A549 (cell line): Measurements from ENCODE around the gene ADD3. TPM values are rescaled to one million over a fixed set of nuclear protein-coding genes. Genes with fewer than 3 reads are reported as not detected.

Source experiments
- ATAC-seq, 2 experiments: fragments of 200-7000 bp in 1 of 2; fragments of >200 bp in 1 of 2; cut with Nextera tagmentation in 1 of 2; cut with Tn5 transposase in 1 of 2; 3 replicates each; pipeline versions ENCODE4 v1.8.0 to v1.9.1; 2018 to 2020; ENCODE audit warnings: mild to moderate bottlenecking in 1 of 2, moderate library complexity in 1 of 2
- CTCF ChIA-PET: fragments of 300-600 bp; sonication (Branson Sonifier 250); formaldehyde crosslinking; extraction: SDS; loops from one replicate; lab custom pipeline; 2021; ENCODE audit warnings: antibody characterized with exemption, inconsistent platforms; lab: Yijun Ruan, JAX
- POLR2A ChIA-PET: fragments of 350-600 bp; formaldehyde crosslinking; extraction: SDS; loops from one replicate; lab custom pipeline; 2021; ENCODE audit warnings: antibody characterized with exemption, inconsistent platforms; lab: Yijun Ruan, JAX
- DNase-seq, 2 experiments: peaks; one replicate each; pipeline versions ENCODE4 v3.0.0 to v3.0.0-alpha.2; 2011 to 2016; ENCODE audit warnings: low read depth in 1 of 2, low spot score in 1 of 2
- FAIRE-seq: peaks from 2 replicates; lab custom pipeline; 2011; peaks lifted over from hg19 to GRCh38; lab: Jason Lieb, UNC
- H3K27ac ChIP-seq, 2 experiments: fragments of >200 bp; sonication (Bioruptor Twin); formaldehyde crosslinking; 3 replicates each; pipeline ENCODE4 v1.5.1; 2016 to 2017
- H3K4me1 ChIP-seq: fragments of >200 bp; sonication (Bioruptor Twin); formaldehyde crosslinking; 3 replicates; pipeline ENCODE4 v1.6.1; 2016
- H3K4me2 ChIP-seq: fragments of >200 bp; sonication (Bioruptor Twin); formaldehyde crosslinking; 3 replicates; pipeline ENCODE4 v1.6.1; 2016
- H3K4me3 ChIP-seq: fragments of >200 bp; sonication (Bioruptor Twin); formaldehyde crosslinking; 3 replicates; pipeline ENCODE4 v1.5.1; 2016
- H3K9me3 ChIP-seq: fragments of >200 bp; sonication (Bioruptor Twin); formaldehyde crosslinking; 3 replicates; pipeline ENCODE4 v1.6.1; 2016
- CBX2 ChIP-seq: fragments of 200-600 bp; sonication (generic); IDR thresholded peaks from 2 replicates; pipeline ENCODE4 v1.6.1; 2016; ENCODE audit warnings: low read depth, mild to moderate bottlenecking, borderline replicate concordance
- CBX8 ChIP-seq: fragments of 200-600 bp; sonication (generic); IDR thresholded peaks from 2 replicates; pipeline ENCODE4 v1.6.1; 2016
- EHF ChIP-seq: fragments of 250-450 bp; sonication (Bioruptor Pico); IDR thresholded peaks from 2 replicates; pipeline ENCODE4 v1.5.0; 2020; ENCODE audit warnings: mild to moderate bottlenecking
- GATA3 ChIP-seq: IDR thresholded peaks from 2 replicates; pipeline ENCODE4 v1.6.1; 2012; ENCODE audit warnings: borderline replicate concordance
- HDAC2 ChIP-seq: fragments of 200-600 bp; sonication (generic); IDR thresholded peaks from 2 replicates; pipeline ENCODE4 v1.6.1; 2016
- HEYL ChIP-seq: fragments of 250-450 bp; sonication (Bioruptor Pico); IDR thresholded peaks from 2 replicates; pipeline ENCODE4 v1.8.0; 2021; ENCODE audit warnings: mild to moderate bottlenecking, moderate library complexity
- HOXA7 ChIP-seq: fragments of 250-450 bp; sonication (Bioruptor Pico); IDR thresholded peaks from 2 replicates; pipeline ENCODE4 v1.5.0; 2020; ENCODE audit warnings: mild to moderate bottlenecking, moderate library complexity
- HOXB13 ChIP-seq: fragments of 250-450 bp; sonication (Bioruptor Pico); IDR thresholded peaks from 2 replicates; pipeline ENCODE4 v1.5.0; 2020; ENCODE audit warnings: low read depth, mild to moderate bottlenecking, moderate library complexity
- MAFK ChIP-seq: fragments of 450-650 bp; IDR thresholded peaks from 2 replicates; pipeline ENCODE4 v1.6.1; 2014; ENCODE audit not compliant: partially characterized antibody
- MYC ChIP-seq: IDR thresholded peaks from 2 replicates; pipeline ENCODE4 v1.6.1; 2012; ENCODE audit warnings: mild to moderate bottlenecking, inconsistent platforms, low read length, improper control_type of control experiment, borderline replicate concordance
- PHF8 ChIP-seq: fragments of 200-600 bp; sonication (generic); IDR thresholded peaks from 2 replicates; pipeline ENCODE4 v1.6.1; 2016; ENCODE audit warnings: low read depth, mild to moderate bottlenecking, antibody characterized with exemption, moderate library complexity, borderline replicate concordance
- POLR2A ChIP-seq: IDR thresholded peaks from 2 replicates; pipeline ENCODE4 v1.6.1; 2012; ENCODE audit warnings: mild to moderate bottlenecking, low read length
- RFX5 ChIP-seq: fragments of 450-650 bp; IDR thresholded peaks from 2 replicates; pipeline ENCODE4 v1.7.1; 2014; ENCODE audit warnings: antibody characterized with exemption, mild to moderate bottlenecking, moderate library complexity
- SMC3 ChIP-seq: fragments of >200 bp; sonication (Bioruptor Twin); formaldehyde crosslinking; IDR thresholded peaks from 3 replicates; pipeline ENCODE4 v1.6.1; 2018; ENCODE audit warnings: inconsistent platforms
- TP53 ChIP-seq: fragments of 250-450 bp; sonication (Bioruptor Pico); IDR thresholded peaks from 2 replicates; pipeline ENCODE4 v1.5.0; 2021; ENCODE audit warnings: mild to moderate bottlenecking, moderate library complexity
- ZFP36 ChIP-seq: fragments of 450-650 bp; IDR thresholded peaks from 2 replicates; pipeline ENCODE4 v1.6.1; 2014; ENCODE audit warnings: borderline replicate concordance; ENCODE audit not compliant: partially characterized antibody
- WGBS: methylation state at CpG from one replicate; pipeline ENCODE4 v1.1.6; 2017; ENCODE audit errors: missing lambda C conversion rate; 5-methylcytosine and 5-hydroxymethylcytosine counted together
- polyA plus RNA-seq, 4 experiments: library from polyadenylated mRNA; depleted of rRNA in 3 of 4; stranded (reverse); fragments of >200 nt; fragmentation: RNase III in 1 of 4; extraction: RNeasy Plus Mini Kit Qiagen cat#74134 plus additional on column Dnase treatment in 1 of 4; gene quantifications; 2 replicates in 3 of 4; 3 replicates in 1 of 4; pipeline ENCODE4 v1.2.3, GENCODE V29; 2011 to 2017
- TF ChIP-seq, protein P1 (sequence below): IDR thresholded peaks from 2 replicates; pipeline ENCODE4 v1.6.1; 2012
- TF ChIP-seq, protein P2 (sequence below): fragments of >200 bp; sonication (Bioruptor Twin); formaldehyde crosslinking; IDR thresholded peaks from 3 replicates; pipeline ENCODE4 v1.5.1; 2016
- TF ChIP-seq, protein P3 (sequence below): IDR thresholded peaks from 2 replicates; pipeline ENCODE4 v1.6.1; 2012; ENCODE audit warnings: low read depth, borderline replicate concordance

Gene ADD3
- polyA plus RNA-seq, 2 of the 4 experiments (the other 2 are of a cell fraction), result 9.8 to 48.2 TPM

DNA sequence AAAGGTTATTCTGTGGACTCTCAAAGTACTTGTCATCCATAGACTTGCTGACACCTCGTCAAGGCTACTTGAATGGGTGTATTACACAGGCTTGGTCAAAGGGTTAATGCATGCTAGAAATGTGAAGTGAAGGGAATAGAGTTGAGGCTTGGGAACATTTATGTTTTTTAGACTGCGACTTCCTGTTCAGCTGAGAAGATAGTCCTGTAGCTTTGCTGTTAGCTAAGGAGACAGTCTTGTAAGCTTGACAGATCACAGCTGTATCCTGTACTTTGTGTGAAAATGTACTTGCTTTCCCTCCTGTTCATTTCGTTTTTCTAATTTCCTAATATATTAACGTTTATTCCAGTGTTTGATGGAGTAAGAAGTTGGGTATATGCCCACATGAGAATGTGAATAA, 52.1 kb downstream of the ADD3 start:
- no peak overlapping the region for H3K4me2 ChIP-seq
- FAIRE-seq, result no peak
- ATAC-seq, result no peak

DNA sequence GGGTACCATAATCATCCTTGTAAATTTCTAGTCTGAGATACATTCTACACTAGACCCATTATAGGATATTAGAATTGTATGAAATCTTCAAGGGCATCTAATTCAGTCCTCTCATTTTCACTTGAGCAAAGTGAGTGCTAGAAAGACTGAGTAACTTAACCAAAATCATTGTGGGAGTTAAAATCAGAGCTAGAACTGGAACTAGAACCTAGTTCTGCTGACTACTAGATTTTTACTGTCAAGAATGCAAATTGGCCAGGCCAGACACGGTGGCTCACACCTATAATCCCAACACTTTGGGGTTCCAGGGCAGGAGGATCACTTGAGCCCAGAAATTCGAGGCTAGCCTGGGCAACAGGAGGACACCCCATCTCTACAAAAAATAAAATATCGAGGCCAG, 53.9 kb downstream of the ADD3 start:
- no peaks in the 10 kb centered on the region for H3K4me1 ChIP-seq
- DNase-seq, result no peak
- FAIRE-seq, result no peak
- TF ChIP-seq ZFP36, result no peak
- no peak for TF ChIP-seq TP53 (CRISPR knock-in tag)
- TF ChIP-seq, protein P1, sequence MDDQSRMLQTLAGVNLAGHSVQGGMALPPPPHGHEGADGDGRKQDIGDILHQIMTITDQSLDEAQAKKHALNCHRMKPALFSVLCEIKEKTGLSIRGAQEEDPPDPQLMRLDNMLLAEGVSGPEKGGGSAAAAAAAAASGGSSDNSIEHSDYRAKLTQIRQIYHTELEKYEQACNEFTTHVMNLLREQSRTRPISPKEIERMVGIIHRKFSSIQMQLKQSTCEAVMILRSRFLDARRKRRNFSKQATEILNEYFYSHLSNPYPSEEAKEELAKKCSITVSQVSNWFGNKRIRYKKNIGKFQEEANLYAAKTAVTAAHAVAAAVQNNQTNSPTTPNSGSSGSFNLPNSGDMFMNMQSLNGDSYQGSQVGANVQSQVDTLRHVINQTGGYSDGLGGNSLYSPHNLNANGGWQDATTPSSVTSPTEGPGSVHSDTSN, result no peak
- TF ChIP-seq GATA3, result no peak
- no peak for TF ChIP-seq RFX5
- no peak for TF ChIP-seq POLR2A
- TF ChIP-seq, protein P2, sequence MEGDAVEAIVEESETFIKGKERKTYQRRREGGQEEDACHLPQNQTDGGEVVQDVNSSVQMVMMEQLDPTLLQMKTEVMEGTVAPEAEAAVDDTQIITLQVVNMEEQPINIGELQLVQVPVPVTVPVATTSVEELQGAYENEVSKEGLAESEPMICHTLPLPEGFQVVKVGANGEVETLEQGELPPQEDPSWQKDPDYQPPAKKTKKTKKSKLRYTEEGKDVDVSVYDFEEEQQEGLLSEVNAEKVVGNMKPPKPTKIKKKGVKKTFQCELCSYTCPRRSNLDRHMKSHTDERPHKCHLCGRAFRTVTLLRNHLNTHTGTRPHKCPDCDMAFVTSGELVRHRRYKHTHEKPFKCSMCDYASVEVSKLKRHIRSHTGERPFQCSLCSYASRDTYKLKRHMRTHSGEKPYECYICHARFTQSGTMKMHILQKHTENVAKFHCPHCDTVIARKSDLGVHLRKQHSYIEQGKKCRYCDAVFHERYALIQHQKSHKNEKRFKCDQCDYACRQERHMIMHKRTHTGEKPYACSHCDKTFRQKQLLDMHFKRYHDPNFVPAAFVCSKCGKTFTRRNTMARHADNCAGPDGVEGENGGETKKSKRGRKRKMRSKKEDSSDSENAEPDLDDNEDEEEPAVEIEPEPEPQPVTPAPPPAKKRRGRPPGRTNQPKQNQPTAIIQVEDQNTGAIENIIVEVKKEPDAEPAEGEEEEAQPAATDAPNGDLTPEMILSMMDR, result no peak
- no peak for TF ChIP-seq MYC
- TF ChIP-seq MAFK, result no peak
- TF ChIP-seq SMC3, result no peak
- TF ChIP-seq, protein P3, sequence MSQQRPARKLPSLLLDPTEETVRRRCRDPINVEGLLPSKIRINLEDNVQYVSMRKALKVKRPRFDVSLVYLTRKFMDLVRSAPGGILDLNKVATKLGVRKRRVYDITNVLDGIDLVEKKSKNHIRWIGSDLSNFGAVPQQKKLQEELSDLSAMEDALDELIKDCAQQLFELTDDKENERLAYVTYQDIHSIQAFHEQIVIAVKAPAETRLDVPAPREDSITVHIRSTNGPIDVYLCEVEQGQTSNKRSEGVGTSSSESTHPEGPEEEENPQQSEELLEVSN, result no peak
- TF ChIP-seq CBX8, result no peak
- TF ChIP-seq CBX2, result no peak
- no peak for TF ChIP-seq HOXB13 (CRISPR knock-in tag)
- no peak for TF ChIP-seq HEYL (CRISPR knock-in tag)
- no peak overlapping the region for H3K27ac ChIP-seq
- ChIA-PET POLR2A (no interaction called here), CTCF (interaction anchor here (0.7 to 1.7 kb wide), 2 partner anchors 9 to 177 kb away, joined by 3 to 6 read pairs; no protein-coding TSS in a partner anchor)
- 84% methylated on average over 3 of the region's 3 CpGs for WGBS
- ATAC-seq, result no peak
- H3K4me2 ChIP-seq, result no peak overlapping the region
- H3K9me3 ChIP-seq, result no peaks in the 10 kb centered on the region
- no peak overlapping the region for H3K4me3 ChIP-seq

More for the DNA sequence above, 52.1 kb downstream of the ADD3 start:
- DNase-seq, result no peak
- ChIA-PET POLR2A (no interaction called here), CTCF (no interaction called here)
- H3K4me1 ChIP-seq, result no peaks in the 10 kb centered on the region
- 52% methylated on average over 4 of the region's 4 CpGs for WGBS
- H3K27ac ChIP-seq, result no peak overlapping the region
- no peak overlapping the region for H3K4me3 ChIP-seq
- TF ChIP-seq EHF (CRISPR knock-in tag) (no peak), HOXA7 (CRISPR knock-in tag) (no peak)
- TF ChIP-seq, protein P3, result no peak
- TF ChIP-seq, protein P2, result no peak
- no peaks in the 10 kb centered on the region for H3K9me3 ChIP-seq

DNA sequence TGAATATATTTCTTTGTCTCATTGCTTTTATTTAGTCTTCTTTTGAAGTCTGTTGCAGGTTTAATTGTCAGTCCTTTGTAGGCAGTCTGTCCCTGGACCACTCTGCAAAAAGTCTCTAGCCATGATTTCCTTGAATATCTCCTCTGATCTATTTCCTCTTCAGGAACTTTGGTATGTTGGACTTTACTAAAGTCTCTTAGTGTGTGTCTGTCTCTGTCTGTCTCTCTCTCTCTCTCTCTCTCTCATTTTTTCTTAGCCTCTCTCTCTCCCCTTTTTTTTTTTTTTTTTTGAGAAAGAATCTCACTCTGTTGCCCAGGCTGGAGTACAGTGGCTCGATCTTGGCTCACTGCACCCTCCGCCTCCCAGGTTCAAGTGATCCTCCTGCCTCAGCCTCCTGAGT, 57.5 kb downstream of the ADD3 start:
- ATAC-seq (no peak), FAIRE-seq (no peak), DNase-seq (no peak)
- ChIA-PET CTCF (no interaction called here), POLR2A (no interaction called here)
- H3K4me3 ChIP-seq, result no peak overlapping the region
- no peaks in the 10 kb centered on the region for H3K9me3 ChIP-seq
- TF ChIP-seq HDAC2 (no peak), TP53 (CRISPR knock-in tag) (no peak), PHF8 (no peak)
- no peak overlapping the region for H3K27ac ChIP-seq
- no peak overlapping the region for H3K4me2 ChIP-seq
- WGBS, result 67% methylated on average over 2 of the region's 2 CpGs
- peaks cover 8% of the 10 kb centered on the region for H3K4me1 ChIP-seq
